ENCODE data around the gene TEAD1.

TEAD1 gene

GRCh38 chr11:12845739-12846358 lies 171.6 kb downstream of the TEAD1 start:
- FAIRE-seq = no peak

- no peak for FAIRE-seq
These were observed 172.8 kb downstream of the TEAD1 start for GRCh38 chr11:12846786-12847615.

DNA sequence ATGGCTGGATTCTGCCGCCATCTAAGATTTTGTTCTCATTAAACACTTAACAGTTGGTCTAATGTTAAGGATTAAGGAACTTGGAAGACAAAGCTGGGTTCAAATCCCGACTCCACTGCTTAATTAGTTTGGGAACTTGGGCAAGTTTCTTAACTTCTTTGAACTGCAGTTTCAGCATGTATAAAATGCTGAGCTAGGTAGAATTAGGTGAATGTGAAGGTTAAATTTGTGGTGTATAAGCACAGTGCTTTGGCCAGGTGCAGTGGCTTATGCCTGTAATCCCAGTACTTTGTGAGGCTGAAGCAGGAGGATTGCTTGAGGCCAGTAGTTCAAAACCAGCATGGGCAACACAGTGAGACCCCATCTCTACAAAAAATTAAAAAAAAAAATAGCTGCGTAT lies 174.2 kb downstream of the TEAD1 start:
- no peak for FAIRE-seq

DNA sequence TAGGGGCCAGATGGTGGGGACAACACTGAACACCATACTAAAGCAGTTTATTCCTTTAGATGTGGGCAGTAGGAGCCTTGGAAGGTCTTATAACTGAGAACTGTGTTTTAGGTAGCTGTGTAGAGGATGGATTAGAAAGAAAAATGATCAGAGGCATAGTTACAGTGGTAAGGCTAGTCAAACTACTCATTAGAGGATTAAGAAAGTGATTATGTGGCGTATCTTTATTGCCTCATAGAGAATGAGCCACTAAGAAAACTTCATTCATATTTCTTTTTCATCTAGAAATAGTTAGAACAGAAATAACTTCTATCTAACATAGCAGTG lies 179.1 kb downstream of the TEAD1 start:
- no peak for FAIRE-seq

- no peak for FAIRE-seq
These were observed 179.6 kb downstream of the TEAD1 start for GRCh38 chr11:12853652-12854296.

GRCh38 chr11:12854297-12854661 lies 180.1 kb downstream of the TEAD1 start:
- FAIRE-seq = no peak

DNA sequence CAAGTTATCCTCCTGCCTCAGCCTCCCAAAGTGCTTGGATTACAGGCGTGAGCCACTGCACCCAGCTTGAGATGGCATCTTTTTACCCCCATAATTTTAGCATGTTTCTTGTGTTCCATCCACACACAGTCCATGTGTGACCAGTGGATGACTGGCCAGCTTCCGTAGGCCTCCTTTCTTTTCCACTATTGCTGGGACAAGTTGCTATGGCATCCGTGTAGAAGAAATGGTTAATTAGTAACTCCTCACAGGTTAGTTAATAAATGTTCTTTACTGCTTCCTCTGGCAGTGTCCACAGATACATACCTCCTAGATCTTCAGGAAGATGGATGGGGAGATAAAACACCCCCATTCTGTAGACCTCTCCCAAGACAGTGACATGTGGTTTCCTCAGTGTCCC lies 180.6 kb downstream of the TEAD1 start:
- no peak for FAIRE-seq

DNA sequence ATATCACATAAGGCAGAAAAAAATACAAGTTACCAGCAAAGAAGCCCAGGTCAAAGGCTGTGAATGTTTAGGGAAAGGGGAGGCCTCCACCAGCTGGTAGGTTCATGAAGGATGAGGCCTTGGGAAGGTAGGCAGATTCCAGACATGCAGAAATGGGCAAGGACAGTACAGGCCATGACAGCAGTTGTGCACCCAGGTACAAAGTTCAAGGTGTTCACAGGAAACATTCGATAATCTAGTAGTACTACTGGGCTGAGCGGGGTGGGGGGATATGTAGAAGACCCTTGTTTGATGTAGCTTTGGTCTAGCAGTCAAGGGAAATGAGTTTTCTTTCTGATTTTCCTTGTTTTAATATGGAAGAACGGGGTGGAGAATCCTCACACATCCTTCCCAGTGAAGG lies 182.1 kb downstream of the TEAD1 start:
- FAIRE-seq = no peak

GRCh38 chr11:12857572-12857971 lies 183.4 kb downstream of the TEAD1 start:
- no peak for FAIRE-seq

GRCh38 chr11:12859872-12860657 lies 185.8 kb downstream of the TEAD1 start:
- no peak for FAIRE-seq

DNA sequence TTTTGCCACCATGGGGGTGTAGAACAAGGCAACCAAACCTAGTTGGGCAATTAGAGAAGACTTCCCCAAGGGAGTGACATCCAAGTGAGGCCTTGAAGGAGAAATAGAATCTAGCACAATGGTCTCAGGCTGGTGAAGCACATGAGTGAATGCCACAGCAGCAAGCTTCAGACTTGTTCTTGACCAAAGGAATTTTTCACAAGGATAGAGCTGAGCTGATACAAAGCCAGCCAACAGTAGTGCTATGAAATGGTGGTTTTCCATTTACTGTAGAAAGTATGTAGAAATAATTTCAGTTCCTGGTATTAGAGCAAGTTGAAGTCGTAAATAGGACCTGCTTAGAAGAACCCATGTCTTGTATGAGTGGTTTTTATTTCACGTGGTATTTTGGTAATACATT lies 186.6 kb downstream of the TEAD1 start:
- FAIRE-seq = no peak

- no peak for FAIRE-seq
These were observed 188.7 kb downstream of the TEAD1 start for GRCh38 chr11:12862696-12863469.

GRCh38 chr11:12863605-12864121 lies 189.4 kb downstream of the TEAD1 start:
- FAIRE-seq = no peak

DNA sequence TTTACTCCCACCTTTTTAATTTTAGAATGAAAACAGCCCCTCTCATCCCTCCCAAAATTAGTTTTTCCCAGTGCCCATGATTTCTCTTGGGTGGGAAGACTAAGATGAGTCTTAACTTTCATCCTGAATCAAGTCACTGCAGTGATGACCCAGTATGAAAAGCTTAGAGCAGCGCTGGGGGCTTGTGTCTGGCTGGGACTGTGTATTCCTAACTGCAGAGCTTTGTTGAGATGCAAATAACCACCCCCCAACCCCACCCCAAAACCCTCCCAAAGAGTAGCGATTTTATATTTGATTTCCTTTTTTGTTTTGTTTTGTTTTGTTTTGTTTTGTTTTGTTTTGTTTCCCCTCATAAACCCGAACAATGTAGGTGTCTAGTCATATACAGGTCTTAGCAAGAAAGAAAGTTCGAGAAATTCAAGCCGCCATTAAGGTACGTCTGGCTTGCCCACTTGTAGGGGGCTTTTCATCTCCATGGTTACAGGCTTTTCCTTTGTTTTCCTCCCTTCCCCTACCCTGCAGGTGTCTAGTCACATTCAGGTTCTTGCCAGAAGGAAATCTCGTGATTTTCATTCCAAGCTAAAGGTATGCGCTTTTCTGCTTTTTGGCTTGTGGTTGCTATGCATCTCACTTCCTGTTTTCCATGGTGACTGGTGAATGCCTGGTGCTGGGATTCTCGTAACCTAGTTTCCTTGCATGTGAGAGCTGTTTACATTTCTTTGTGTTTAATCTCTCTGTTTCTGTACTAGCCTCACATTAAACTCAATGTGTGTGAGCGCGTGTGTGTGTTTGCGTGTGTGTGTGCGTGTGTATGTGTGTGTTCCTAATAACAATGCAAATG lies 190.3 kb downstream of the TEAD1 start:
- no peak for FAIRE-seq

- FAIRE-seq = no peak
These were observed 191.8 kb downstream of the TEAD1 start for GRCh38 chr11:12865863-12866595.

- no peak for FAIRE-seq
These were observed 193.3 kb downstream of the TEAD1 start for GRCh38 chr11:12867531-12867930.

DNA sequence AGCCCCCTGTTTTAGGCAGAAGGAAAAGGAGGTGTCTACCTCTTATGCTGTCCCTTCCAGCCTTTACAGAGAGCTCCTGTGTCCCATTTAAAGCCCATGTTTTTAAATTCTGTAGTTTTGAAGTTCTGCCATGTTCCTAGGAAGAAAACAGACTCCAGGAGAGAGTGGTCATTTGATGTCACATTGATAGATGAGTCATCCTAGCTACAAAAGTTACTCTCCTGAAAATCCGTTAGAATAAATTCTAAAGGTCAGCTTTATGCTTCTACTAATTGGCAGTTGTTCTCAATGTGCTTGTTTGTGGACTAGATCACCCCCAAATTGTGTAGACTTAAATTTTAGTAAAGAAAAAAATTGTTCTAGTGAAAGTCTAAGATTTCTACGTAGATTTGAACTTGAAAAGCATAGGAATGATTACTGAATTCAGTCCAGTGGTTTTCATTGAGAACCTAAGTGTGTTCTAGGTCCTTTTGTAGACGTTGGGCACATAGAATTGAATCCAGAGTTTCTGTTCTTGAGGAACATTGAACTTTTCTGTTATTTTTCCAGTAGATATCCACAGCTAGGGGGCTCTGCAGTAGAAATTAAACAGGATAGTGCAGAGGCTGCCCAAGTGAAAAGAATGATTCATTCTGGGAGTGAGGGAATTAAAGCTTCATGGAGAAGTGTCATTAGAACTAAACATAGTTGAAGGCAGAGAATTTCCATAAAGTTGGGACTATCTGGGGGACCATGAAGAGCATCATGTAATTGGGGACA lies 194.3 kb downstream of the TEAD1 start:
- no peak for FAIRE-seq

GRCh38 chr11:12871241-12871640 lies 197.0 kb downstream of the TEAD1 start:
- no peak for FAIRE-seq

GRCh38 chr11:12871788-12872321 lies 197.6 kb downstream of the TEAD1 start:
- no peak for FAIRE-seq

DNA sequence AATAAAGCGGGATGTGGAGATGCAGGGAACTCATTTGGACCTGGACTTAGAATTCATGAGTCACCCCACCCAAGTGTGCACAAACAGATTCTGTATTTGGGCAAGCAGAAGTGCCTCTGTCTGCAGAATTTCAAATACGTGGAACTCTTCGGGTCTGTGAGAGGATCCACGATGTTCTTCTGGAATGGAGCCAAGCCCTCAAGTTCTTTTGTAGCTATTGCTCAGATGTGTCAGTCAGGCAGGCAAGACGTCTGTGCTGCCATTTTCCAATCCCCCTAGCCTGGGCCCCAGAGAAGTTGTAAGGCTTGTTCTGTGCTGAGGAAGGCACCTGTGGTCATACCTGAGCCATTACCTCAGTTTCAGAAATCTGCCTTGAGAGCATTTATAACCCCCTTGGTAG lies 202.1 kb downstream of the TEAD1 start:
- no peak for FAIRE-seq
